Activated B cell treated with CpG ODN at 0.5 μM for 24 hours (primary cell): Measurements from ENCODE around the gene SLC19A1. TPM values are rescaled to one million over a fixed set of nuclear protein-coding genes. Genes with fewer than 3 reads are reported as not detected.

Experiments used
- ATAC-seq: fragments of 200-7000 bp; cut with Tn5 transposase; one replicate; pipeline ENCODE4 v1.10.0; 2021; ENCODE audit warnings: low read depth, mild to moderate bottlenecking, moderate library complexity
- CTCF ChIA-PET: fragments of 350-600 bp; sonication (Branson Sonifier 250); formaldehyde crosslinking; loops from one replicate; lab custom pipeline; 2021; ENCODE audit warnings: antibody characterized with exemption; lab: Charles Lee
- POLR2A ChIA-PET: fragments of 350-600 bp; sonication (Branson Sonifier 250); formaldehyde crosslinking; loops from one replicate; lab custom pipeline; 2021; ENCODE audit warnings: antibody characterized with exemption; lab: Charles Lee
- DNase-seq: peaks from one replicate; pipeline ENCODE4 v3.0.0; 2022
- H3K27ac Mint-ChIP-seq: one replicate; pipeline ENCODE4 v1.8.0; 2020; ENCODE audit warnings: mixed read lengths
- H3K27me3 Mint-ChIP-seq: one replicate; pipeline ENCODE4 v1.8.0; 2021; ENCODE audit warnings: mixed read lengths
- H3K36me3 Mint-ChIP-seq: one replicate; pipeline ENCODE4 v1.8.0; 2021; ENCODE audit warnings: low read depth, mixed read lengths
- H3K4me1 Mint-ChIP-seq: one replicate; pipeline ENCODE4 v1.8.0; 2021; ENCODE audit warnings: mixed read lengths
- H3K4me3 Mint-ChIP-seq: one replicate; pipeline ENCODE4 v1.8.0; 2020; ENCODE audit warnings: mild to moderate bottlenecking, mixed read lengths
- H3K9me3 Mint-ChIP-seq: one replicate; pipeline ENCODE4 v1.8.0; 2020; ENCODE audit warnings: mixed read lengths
- intact Hi-C: fragments of 100-400 bp; cut with micrococcal nuclease; formaldehyde crosslinking; loops from one replicate; pipeline ENCODE4 v1.15.1; 2024
- total RNA-seq: library from RNA; stranded (reverse); gene quantifications from 2 replicates; pipeline ENCODE4 v1.2.3, GENCODE V29; 2022
- TF ChIP-seq, protein P1 (sequence below): fragments of 200-600 bp; IDR thresholded peaks from one replicate; pipeline ENCODE4 v1.8.0; 2022; ENCODE audit warnings: antibody characterized with exemption, mild to moderate bottlenecking

SLC19A1 gene
- total RNA-seq, 1 donor from 2014 or later = 10.7 TPM

GRCh38 chr21:45535341-45536081, 6.7 kb downstream of the SLC19A1 start:
- POLR2A ChIA-PET = no interaction called here
- Mint-ChIP-seq H3K4me1 (peaks cover 17% of the 10 kb centered on the region), H3K27ac (no peak overlapping the region), H3K36me3 (peaks cover 5% of the 10 kb centered on the region), H3K27me3 (no peaks in the 10 kb centered on the region), H3K9me3 (no peaks in the 10 kb centered on the region), H3K4me3 (no peak overlapping the region)
- TF ChIP-seq, protein P1, sequence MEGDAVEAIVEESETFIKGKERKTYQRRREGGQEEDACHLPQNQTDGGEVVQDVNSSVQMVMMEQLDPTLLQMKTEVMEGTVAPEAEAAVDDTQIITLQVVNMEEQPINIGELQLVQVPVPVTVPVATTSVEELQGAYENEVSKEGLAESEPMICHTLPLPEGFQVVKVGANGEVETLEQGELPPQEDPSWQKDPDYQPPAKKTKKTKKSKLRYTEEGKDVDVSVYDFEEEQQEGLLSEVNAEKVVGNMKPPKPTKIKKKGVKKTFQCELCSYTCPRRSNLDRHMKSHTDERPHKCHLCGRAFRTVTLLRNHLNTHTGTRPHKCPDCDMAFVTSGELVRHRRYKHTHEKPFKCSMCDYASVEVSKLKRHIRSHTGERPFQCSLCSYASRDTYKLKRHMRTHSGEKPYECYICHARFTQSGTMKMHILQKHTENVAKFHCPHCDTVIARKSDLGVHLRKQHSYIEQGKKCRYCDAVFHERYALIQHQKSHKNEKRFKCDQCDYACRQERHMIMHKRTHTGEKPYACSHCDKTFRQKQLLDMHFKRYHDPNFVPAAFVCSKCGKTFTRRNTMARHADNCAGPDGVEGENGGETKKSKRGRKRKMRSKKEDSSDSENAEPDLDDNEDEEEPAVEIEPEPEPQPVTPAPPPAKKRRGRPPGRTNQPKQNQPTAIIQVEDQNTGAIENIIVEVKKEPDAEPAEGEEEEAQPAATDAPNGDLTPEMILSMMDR = no peak
- intact Hi-C loops = no loop called here
- DNase-seq (no peak), ATAC-seq (no peak)
- CTCF ChIA-PET = no interaction called here

- ChIA-PET CTCF (no interaction called here), POLR2A (no interaction called here)
- no peaks in the 10 kb centered on the region for H3K9me3 Mint-ChIP-seq
- DNase-seq = no peak
- TF ChIP-seq, protein P1 = no peak
- no peak overlapping the region for H3K4me3 Mint-ChIP-seq
- intact Hi-C loops = no loop called here
- no peak overlapping the region for H3K27ac Mint-ChIP-seq
- H3K4me1 Mint-ChIP-seq = peaks cover 17% of the 10 kb centered on the region
- peaks cover 5% of the 10 kb centered on the region for H3K36me3 Mint-ChIP-seq
- no peak for ATAC-seq
- H3K27me3 Mint-ChIP-seq = no peaks in the 10 kb centered on the region
Observed at GRCh38 chr21:45534636-45535331, 7.5 kb downstream of the SLC19A1 start.

- ChIA-PET CTCF (no interaction called here), POLR2A (no interaction called here)
- no peaks in the 10 kb centered on the region for H3K27me3 Mint-ChIP-seq
- H3K4me3 Mint-ChIP-seq = no peak overlapping the region
- DNase-seq (no peak), ATAC-seq (no peak)
- TF ChIP-seq, protein P1 = no peak
- H3K36me3 Mint-ChIP-seq = peaks cover 5% of the 10 kb centered on the region
- intact Hi-C loops = no loop called here
- H3K27ac Mint-ChIP-seq = no peak overlapping the region
- H3K4me1 Mint-ChIP-seq = peaks cover 17% of the 10 kb centered on the region
- H3K9me3 Mint-ChIP-seq = no peaks in the 10 kb centered on the region
Observed at GRCh38 chr21:45533846-45534635, 8.2 kb downstream of the SLC19A1 start.

- POLR2A ChIA-PET = no interaction called here
- Mint-ChIP-seq H3K36me3 (peaks cover 10% of the 10 kb centered on the region), H3K9me3 (no peaks in the 10 kb centered on the region), H3K4me1 (peaks cover 17% of the 10 kb centered on the region), H3K27me3 (no peaks in the 10 kb centered on the region), H3K27ac (no peak overlapping the region), H3K4me3 (no peak overlapping the region)
- TF ChIP-seq, protein P1 = no peak
- intact Hi-C loops = no loop called here
- no peak for DNase-seq
- CTCF ChIA-PET = no interaction called here
- no peak for ATAC-seq
Observed at GRCh38 chr21:45533361-45533845, 8.8 kb downstream of the SLC19A1 start.
